Measurements from ENCODE around the gene HIVEP2. TPM values are rescaled to one million over a fixed set of nuclear protein-coding genes. Genes with fewer than 3 reads are reported as not detected.

HIVEP2 gene
- total RNA-seq, 1 donor from 2014 or later = 3.5 TPM

GRCh38 chr6:142746524-142746923 lies 198.5 kb downstream of the HIVEP2 start:
- no peak overlapping the region for H3K27ac Mint-ChIP-seq (ENCODE audit: unreplicated experiment)
- H3K27me3 Mint-ChIP-seq (ENCODE audit: low read depth) = no peaks in the 10 kb centered on the region
- TF ChIP-seq CTCF (conservative IDR thresholded peaks at IDR 0.05) = peak; percentile 51
- no peaks in the 10 kb centered on the region for H3K4me1 Mint-ChIP-seq
- H3K9me3 Mint-ChIP-seq = no peaks in the 10 kb centered on the region
- no peak for DNase-seq (ENCODE audit: low read depth, low spot score)
- H3K36me3 Mint-ChIP-seq (ENCODE audit: low read depth) = no peaks in the 10 kb centered on the region
- no peak overlapping the region for H3K4me3 Mint-ChIP-seq

- Mint-ChIP-seq H3K36me3 (ENCODE audit: low read depth) (no peaks in the 10 kb centered on the region), H3K4me1 (no peaks in the 10 kb centered on the region), H3K9me3 (no peaks in the 10 kb centered on the region), H3K4me3 (no peak overlapping the region), H3K27ac (ENCODE audit: unreplicated experiment) (no peak overlapping the region), H3K27me3 (ENCODE audit: low read depth) (no peaks in the 10 kb centered on the region)
- no peak for TF ChIP-seq CTCF (conservative IDR thresholded peaks at IDR 0.05)
- no peak for DNase-seq (ENCODE audit: low read depth, low spot score)
These were observed 200.1 kb downstream of the HIVEP2 start for GRCh38 chr6:142744836-142745235.

GRCh38 chr6:142740449-142740848 lies 204.5 kb downstream of the HIVEP2 start:
- H3K9me3 Mint-ChIP-seq = no peaks in the 10 kb centered on the region
- no peak overlapping the region for H3K4me3 Mint-ChIP-seq
- no peaks in the 10 kb centered on the region for H3K4me1 Mint-ChIP-seq
- H3K27ac Mint-ChIP-seq (ENCODE audit: unreplicated experiment) = no peak overlapping the region
- H3K36me3 Mint-ChIP-seq (ENCODE audit: low read depth) = no peaks in the 10 kb centered on the region
- DNase-seq (ENCODE audit: low read depth, low spot score) = no peak
- no peak for TF ChIP-seq CTCF (conservative IDR thresholded peaks at IDR 0.05)
- H3K27me3 Mint-ChIP-seq (ENCODE audit: low read depth) = no peaks in the 10 kb centered on the region

GRCh38 chr6:142738731-142739130 lies 206.2 kb downstream of the HIVEP2 start:
- TF ChIP-seq CTCF (conservative IDR thresholded peaks at IDR 0.05) = no peak
- no peak for DNase-seq (ENCODE audit: low read depth, low spot score)
- Mint-ChIP-seq H3K4me3 (no peak overlapping the region), H3K27me3 (ENCODE audit: low read depth) (no peaks in the 10 kb centered on the region), H3K27ac (ENCODE audit: unreplicated experiment) (no peak overlapping the region), H3K36me3 (ENCODE audit: low read depth) (no peaks in the 10 kb centered on the region), H3K4me1 (no peaks in the 10 kb centered on the region), H3K9me3 (no peaks in the 10 kb centered on the region)

GRCh38 chr6:142738035-142738396 lies 207.0 kb downstream of the HIVEP2 start:
- Mint-ChIP-seq H3K27ac (ENCODE audit: unreplicated experiment) (no peak overlapping the region), H3K36me3 (ENCODE audit: low read depth) (no peaks in the 10 kb centered on the region), H3K27me3 (ENCODE audit: low read depth) (no peaks in the 10 kb centered on the region), H3K9me3 (no peaks in the 10 kb centered on the region), H3K4me3 (no peak overlapping the region), H3K4me1 (no peaks in the 10 kb centered on the region)
- DNase-seq (ENCODE audit: low read depth, low spot score) = no peak
- TF ChIP-seq CTCF (conservative IDR thresholded peaks at IDR 0.05) = no peak
